Naive thymus-derived CD8-positive, alpha-beta T cell (primary cell): ENCODE results near the gene GPR55. TPM values are rescaled to one million over a fixed set of nuclear protein-coding genes. Genes with fewer than 3 reads are reported as not detected.

Experiments used
- ATAC-seq, 2 donors: fragments of 150-1000 bp; cut with Tn5 transposase in 1 of 2; sonication (Bioruptor Pico), chemical (Tn5 transposase) in 1 of 2; 1 replicate in 1 of 2; 2 replicates in 1 of 2; pipeline ENCODE4 v1.10.0; 2021; ENCODE audit warnings: mild to moderate bottlenecking in 2 of 2, moderate library complexity in 2 of 2
- POLR2A ChIA-PET: fragments of 350-600 bp; sonication (Branson Sonifier 250); formaldehyde crosslinking; loops from one replicate; lab custom pipeline; 2021; ENCODE audit warnings: antibody characterized with exemption; lab: Charles Lee
- DNase-seq, 10 donors: peaks; one replicate each; pipeline versions ENCODE4 v3.0.0 to v3.0.0-alpha.2; 2020 to 2022
- H3K27ac Mint-ChIP-seq, 10 donors: one replicate each; pipeline ENCODE4 v1.8.0; 2020 to 2022; ENCODE audit warnings: mild to moderate bottlenecking in 10 of 10, mixed read lengths in 10 of 10, moderate library complexity in 4 of 10, inconsistent platforms in 1 of 10
- H3K27me3 Mint-ChIP-seq, 5 donors: one replicate each; pipeline ENCODE4 v1.8.0; 2021 to 2022; ENCODE audit warnings: mixed read lengths in 5 of 5
- H3K36me3 Mint-ChIP-seq, 3 donors: one replicate each; pipeline ENCODE4 v1.8.0; 2020 to 2022; ENCODE audit warnings: mixed read lengths in 3 of 3, mild to moderate bottlenecking in 2 of 3, inconsistent platforms in 1 of 3
- H3K4me1 Mint-ChIP-seq, 4 donors: one replicate each; pipeline ENCODE4 v1.8.0; 2021 to 2022; ENCODE audit warnings: mixed read lengths in 4 of 4
- H3K4me3 Mint-ChIP-seq, 10 donors: one replicate each; pipeline ENCODE4 v1.8.0; 2020 to 2022; ENCODE audit warnings: mild to moderate bottlenecking in 10 of 10, mixed read lengths in 10 of 10, moderate library complexity in 6 of 10, inconsistent platforms in 1 of 10
- H3K9me3 Mint-ChIP-seq, 9 donors: one replicate each; pipeline ENCODE4 v1.8.0; 2020 to 2022; ENCODE audit warnings: mixed read lengths in 9 of 9, mild to moderate bottlenecking in 3 of 9, inconsistent platforms in 1 of 9, moderate library complexity in 1 of 9
- polyA plus RNA-seq, 3 donors: library from polyadenylated mRNA; unstranded; fragments of 300-500 nt; fragmentation: Illumina TruSeq; gene quantifications; one replicate each; pipeline ENCODE4 v1.2.3, GENCODE V29; 2021
- total RNA-seq, 8 experiments: library from RNA in 2 of 8; stranded (reverse) in 2 of 8; gene quantifications; one replicate each; pipeline ENCODE4 v1.2.3 and lab custom pipeline; 2021 to 2026

The GPR55 gene
- total and polyA plus RNA-seq, 5 experiments from 2014 or later, result 1.1 to 10.4 (median 3.2) TPM

DNA sequence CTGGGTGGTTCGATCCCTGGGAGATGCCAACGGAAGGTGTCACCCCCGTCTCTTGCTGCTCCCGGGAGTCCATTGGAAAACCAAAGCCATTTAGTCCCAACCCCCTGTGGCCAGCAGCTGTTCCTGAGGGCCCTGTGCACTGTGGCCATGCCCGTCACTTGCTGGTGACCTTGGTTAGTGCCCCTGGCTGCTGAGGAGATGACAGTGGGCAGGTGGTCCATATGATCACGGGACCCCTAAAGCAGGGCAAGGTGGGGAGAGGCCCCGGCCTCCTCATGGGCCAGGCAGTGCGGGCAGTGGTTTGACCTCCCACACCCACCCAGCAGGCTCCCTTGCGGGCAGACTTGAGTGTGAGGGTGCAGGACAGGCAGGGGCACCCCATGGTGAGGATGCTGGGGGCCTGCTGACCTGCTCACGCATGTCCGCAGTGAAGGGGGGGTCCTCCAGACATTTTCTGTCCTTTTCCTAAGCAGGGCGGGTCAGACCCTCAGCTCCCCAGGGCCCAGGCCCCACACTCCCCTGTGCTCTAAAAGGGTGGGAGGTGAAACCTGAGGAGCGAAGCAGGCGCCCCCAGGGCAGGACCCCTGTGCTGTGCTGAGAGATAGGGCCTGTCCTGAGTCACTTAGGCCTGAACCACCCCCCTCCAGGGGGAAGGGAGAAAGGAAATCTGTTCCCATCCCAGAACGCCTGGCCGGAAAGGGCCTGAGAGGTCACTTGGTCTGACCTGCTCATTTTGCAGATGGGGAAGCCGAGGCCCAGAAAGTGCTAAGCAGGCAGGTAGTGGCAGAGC lies 53.5 kb downstream of the GPR55 start:
- H3K9me3 Mint-ChIP-seq, result no peaks in the 10 kb centered on the region
- H3K27ac Mint-ChIP-seq, result peak overlapping the region in 2 of 10 donors; percentile 46 to 83
- peaks cover 27 to 79% (median 73%) of the 10 kb centered on the region in 4 donors for H3K4me1 Mint-ChIP-seq
- DNase-seq (peak in 1 of 10 donors; percentile 16), ATAC-seq (no peak)
- H3K4me3 Mint-ChIP-seq, result no peak overlapping the region
- peaks cover 0 to 1% (median 0%) of the 10 kb centered on the region in 5 donors for H3K27me3 Mint-ChIP-seq
- POLR2A ChIA-PET, result no interaction called here
- H3K36me3 Mint-ChIP-seq, result peaks cover 0 to 10% (median 0%) of the 10 kb centered on the region in 3 donors

DNA sequence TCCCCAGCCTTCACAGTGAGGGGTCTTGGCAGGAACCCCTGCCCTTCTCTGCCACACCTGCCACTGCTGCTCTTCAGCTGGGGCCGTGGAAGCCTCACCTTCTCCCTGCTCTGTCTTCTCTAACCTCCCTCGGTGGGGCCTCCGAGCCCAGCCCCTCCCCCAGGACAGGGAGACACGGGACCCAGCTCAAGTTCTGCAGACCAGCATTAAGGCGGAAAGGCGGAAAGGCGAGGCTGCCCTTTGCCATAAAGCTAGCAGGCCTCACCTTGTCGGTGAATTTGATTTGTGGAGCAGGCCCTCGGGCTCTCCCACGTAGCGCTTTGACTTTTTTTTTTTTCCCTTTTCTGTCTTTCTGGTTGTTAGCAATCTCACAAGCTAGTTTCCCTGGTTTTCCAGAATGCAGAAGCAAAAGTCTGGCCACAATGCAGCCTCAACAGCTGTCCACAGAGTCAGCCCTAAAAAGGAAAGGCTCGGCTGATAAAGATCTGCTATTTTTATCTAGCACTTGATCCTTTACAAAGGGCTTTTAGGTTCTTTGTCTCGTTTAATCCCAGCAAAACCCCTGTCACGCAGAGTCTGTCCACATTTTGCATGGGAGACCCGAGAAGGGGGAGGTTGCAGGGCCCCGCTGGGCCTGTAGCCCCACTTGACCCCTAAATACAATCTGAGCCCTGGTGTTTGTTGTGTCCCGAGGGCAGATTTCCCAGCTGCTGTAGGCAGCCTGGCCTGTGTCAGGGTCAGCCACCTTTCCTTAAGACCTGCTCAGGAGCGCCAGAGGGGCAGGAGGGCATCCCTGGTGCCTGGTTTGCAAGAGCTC lies 54.3 kb downstream of the GPR55 start:
- DNase-seq (no peak), ATAC-seq (no peak)
- Mint-ChIP-seq H3K4me1 (peaks cover 26 to 80% (median 76%) of the 10 kb centered on the region in 4 donors), H3K4me3 (peak overlapping the region in 2 of 10 donors; percentile 9 to 66), H3K9me3 (no peaks in the 10 kb centered on the region), H3K36me3 (peaks cover 0 to 5% (median 0%) of the 10 kb centered on the region in 3 donors), H3K27me3 (peaks cover 0 to 1% (median 0%) of the 10 kb centered on the region in 5 donors), H3K27ac (peak overlapping the region in 5 of 10 donors; percentile 48 to 83 (median 71))
- POLR2A ChIA-PET, result interaction anchor here (6.2 kb wide), 1 partner anchor 6 kb away, joined by 62 read pairs; no protein-coding TSS in a partner anchor

GRCh38 chr2:230869914-230870543 lies 55.0 kb downstream of the GPR55 start:
- POLR2A ChIA-PET, result interaction anchor here (6.2 kb wide), 1 partner anchor 7 kb away, joined by 62 read pairs; no protein-coding TSS in a partner anchor
- peaks cover 26 to 81% (median 80%) of the 10 kb centered on the region in 4 donors for H3K4me1 Mint-ChIP-seq
- peak overlapping the region in 8 of 10 donors; percentile 22 to 83 (median 59) for H3K27ac Mint-ChIP-seq
- peaks cover 0 to 1% (median 0%) of the 10 kb centered on the region in 5 donors for H3K27me3 Mint-ChIP-seq
- peaks cover 0 to 5% (median 0%) of the 10 kb centered on the region in 3 donors for H3K36me3 Mint-ChIP-seq
- peak overlapping the region in 4 of 10 donors; percentile 4 to 66 (median 12) for H3K4me3 Mint-ChIP-seq
- no peaks in the 10 kb centered on the region for H3K9me3 Mint-ChIP-seq
- peak in 1 of 10 donors; percentile 12 for DNase-seq
- no peak for ATAC-seq

GRCh38 chr2:230868947-230869913 lies 55.8 kb downstream of the GPR55 start:
- Mint-ChIP-seq H3K27ac (peak overlapping the region in 8 of 10 donors; percentile 31 to 83 (median 53)), H3K4me1 (peaks cover 30 to 84% (median 78%) of the 10 kb centered on the region in 4 donors)
- DNase-seq, result no peak

DNA sequence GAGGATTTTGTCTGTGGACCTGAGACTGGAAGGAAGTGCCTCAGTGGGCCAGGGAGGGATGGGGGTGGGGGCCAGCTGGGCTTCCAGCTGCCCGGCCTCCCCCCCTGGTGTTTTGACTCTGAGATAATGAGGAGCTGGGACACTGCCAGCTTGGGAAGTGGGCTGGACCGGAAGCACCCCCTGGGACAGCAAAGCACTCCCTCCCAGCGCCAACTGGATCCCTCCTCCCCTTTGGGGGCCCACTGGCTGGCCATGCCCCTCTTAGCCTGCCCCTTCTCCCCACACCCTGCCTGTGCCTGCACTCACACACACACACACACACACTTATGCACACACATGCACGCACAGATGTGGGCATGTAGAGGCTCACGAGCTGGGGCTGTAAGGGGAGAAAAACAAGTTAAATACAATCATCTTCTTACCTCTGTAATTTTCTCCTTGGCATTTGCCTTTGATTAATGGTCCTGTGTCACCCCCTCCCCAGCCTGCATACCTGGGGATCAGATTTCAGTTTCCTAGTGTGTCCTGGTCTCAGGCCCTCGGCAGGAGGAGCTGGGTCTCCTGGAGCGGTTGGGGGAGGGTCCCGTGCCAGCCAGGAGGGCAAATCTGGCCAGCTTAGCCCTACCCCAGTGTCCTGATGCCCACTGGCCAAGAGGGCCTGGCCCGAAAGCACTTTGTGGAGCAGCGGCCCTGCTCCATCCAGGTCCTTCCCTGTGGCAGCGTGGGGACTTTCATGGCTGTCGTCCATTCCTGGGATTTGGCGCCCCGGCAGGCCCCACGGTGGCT lies 56.7 kb downstream of the GPR55 start:
- ATAC-seq (no peak), DNase-seq (no peak)
- POLR2A ChIA-PET, result interaction anchor here (0.5 to 6.2 kb wide), 3 partner anchors 9 to 25 kb away, joined by 3 to 62 read pairs (median 4); no protein-coding TSS in a partner anchor
- Mint-ChIP-seq H3K9me3 (no peaks in the 10 kb centered on the region), H3K27ac (peak overlapping the region in 6 of 10 donors; percentile 31 to 78 (median 60)), H3K4me3 (peak overlapping the region in 5 of 10 donors; percentile 14 to 59 (median 41)), H3K36me3 (no peaks in the 10 kb centered on the region), H3K27me3 (peaks cover 0 to 4% (median 0%) of the 10 kb centered on the region in 5 donors), H3K4me1 (peaks cover 29 to 90% (median 77%) of the 10 kb centered on the region in 4 donors)

More at GRCh38 chr2:230868947-230869913, 55.8 kb downstream of the GPR55 start:
- Mint-ChIP-seq H3K4me3 (peak overlapping the region in 4 of 10 donors; percentile 15 to 59 (median 46)), H3K36me3 (peaks cover 0 to 2% (median 0%) of the 10 kb centered on the region in 3 donors), H3K27me3 (peaks cover 0 to 4% (median 0%) of the 10 kb centered on the region in 5 donors), H3K9me3 (no peaks in the 10 kb centered on the region)
- POLR2A ChIA-PET, result interaction anchor here (6.2 kb wide), 1 partner anchor 8 kb away, joined by 62 read pairs; no protein-coding TSS in a partner anchor
- no peak for ATAC-seq

DNA sequence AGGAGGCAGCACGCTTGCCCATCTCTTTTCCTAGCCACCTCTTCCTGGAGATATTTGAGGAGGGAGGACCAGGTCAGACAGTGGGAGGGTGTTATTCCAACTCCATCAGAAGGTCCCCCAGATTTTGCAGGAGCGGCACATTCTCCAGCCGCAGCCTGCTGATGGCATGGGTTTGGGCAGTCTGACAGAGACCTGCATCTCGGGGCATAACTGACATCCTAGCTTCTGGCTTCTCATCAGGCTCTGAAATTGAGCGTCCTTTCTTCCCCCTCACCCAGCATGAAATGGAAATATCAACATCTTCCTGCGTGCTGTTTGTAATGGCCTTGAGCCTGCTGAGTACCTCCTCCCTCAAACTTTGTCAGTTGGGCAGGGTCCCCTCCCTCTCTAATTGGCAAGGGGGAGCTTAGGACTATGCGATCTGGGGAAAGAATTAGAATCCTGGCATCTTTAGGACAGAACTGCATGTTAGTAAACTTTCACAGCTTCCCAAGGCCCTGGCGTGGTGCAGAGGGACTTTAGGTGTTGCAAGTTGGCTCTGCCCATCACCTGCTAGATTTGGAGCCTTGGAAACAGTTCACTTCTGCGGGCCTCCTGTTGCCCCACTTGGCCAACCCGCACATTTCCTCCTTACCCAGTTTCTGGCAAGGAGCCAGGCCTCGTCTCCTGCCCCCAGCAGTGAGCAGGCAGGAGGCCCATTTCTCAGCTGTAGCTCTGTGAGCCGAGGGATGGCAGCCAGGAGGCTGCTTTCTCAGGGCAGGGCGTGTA lies 58.1 kb downstream of the GPR55 start:
- H3K4me3 Mint-ChIP-seq, result peak overlapping the region; percentile 75 to 95 (median 88)
- POLR2A ChIA-PET, result interaction anchor here (0.7 to 6.2 kb wide), 7 partner anchors 10 to 108 kb away, joined by 3 to 62 read pairs (median 4); no protein-coding TSS in a partner anchor
- peaks cover 0 to 4% (median 0%) of the 10 kb centered on the region in 5 donors for H3K27me3 Mint-ChIP-seq
- H3K9me3 Mint-ChIP-seq, result no peaks in the 10 kb centered on the region
- peak; percentile 62 to 91 (median 76) for DNase-seq
- H3K4me1 Mint-ChIP-seq, result peaks cover 27 to 79% (median 70%) of the 10 kb centered on the region in 4 donors
- peak overlapping the region in 9 of 10 donors; percentile 79 to 93 (median 90) for H3K27ac Mint-ChIP-seq
- no peaks in the 10 kb centered on the region for H3K36me3 Mint-ChIP-seq
- ATAC-seq, result peak; percentile 59 to 61

DNA sequence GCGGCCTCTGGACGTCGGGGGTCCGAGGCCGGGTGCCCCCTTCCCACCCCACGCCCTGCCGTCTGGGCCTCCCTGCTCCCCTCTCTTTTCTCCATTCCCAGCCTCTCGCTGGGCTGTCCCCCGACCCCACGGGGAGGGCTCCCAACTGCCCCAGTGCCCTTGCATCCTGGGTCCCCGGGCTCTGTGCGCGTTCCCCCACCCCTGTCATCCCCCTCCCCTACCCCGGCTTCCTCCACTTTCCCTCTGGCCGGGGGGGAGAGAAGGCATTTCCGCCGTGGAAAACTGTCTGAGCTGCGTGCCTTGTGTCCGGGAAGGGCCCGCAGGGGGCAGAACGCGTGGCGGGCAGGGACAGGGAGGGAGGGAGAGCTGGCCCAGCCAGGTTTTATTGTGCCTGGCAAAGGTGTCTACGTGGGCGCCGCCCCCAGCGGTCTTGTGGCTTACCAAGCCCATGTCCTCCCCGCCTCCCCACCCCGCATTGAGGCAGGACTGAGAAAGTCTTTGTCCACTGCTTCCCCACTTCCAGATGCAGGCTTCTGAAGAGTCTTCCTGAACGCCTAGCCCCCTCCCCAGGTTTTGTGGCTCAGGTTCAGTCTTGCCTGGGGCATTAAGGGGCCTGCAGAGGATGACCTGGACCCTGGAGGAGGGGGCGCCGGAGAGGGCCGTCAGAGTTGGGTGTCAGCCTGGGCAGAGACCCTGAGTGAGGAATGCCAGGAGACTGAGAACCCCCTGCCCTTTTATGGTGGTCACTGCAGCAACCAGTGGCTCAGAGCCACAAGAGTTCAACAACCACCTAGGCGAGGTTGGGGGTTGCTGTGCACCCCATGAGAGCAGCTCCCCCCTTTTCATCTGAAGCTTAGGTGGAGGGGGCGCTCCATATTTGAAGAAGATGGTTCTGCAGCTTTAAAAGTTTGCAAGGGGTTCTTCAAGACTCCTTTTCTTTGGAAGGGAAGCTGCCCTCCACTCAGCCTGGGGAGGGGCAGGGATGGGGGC lies 59.0 kb downstream of the GPR55 start:
- no peaks in the 10 kb centered on the region for H3K36me3 Mint-ChIP-seq
- no peaks in the 10 kb centered on the region for H3K9me3 Mint-ChIP-seq

GRCh38 chr2:230865307-230865765 lies 59.7 kb downstream of the GPR55 start:
- peaks cover 0 to 7% (median 0%) of the 10 kb centered on the region in 5 donors for H3K27me3 Mint-ChIP-seq
- DNase-seq (no peak), ATAC-seq (no peak)
- no peaks in the 10 kb centered on the region for H3K9me3 Mint-ChIP-seq
- peak overlapping the region in 6 of 10 donors; percentile 81 to 90 (median 88) for H3K27ac Mint-ChIP-seq
- H3K4me1 Mint-ChIP-seq, result peaks cover 32 to 79% (median 72%) of the 10 kb centered on the region in 4 donors
- H3K36me3 Mint-ChIP-seq, result no peaks in the 10 kb centered on the region
- POLR2A ChIA-PET, result interaction anchor here (0.9 to 6.2 kb wide), 5 partner anchors 12 to 122 kb away, joined by 3 to 62 read pairs (median 4); no protein-coding TSS in a partner anchor
- H3K4me3 Mint-ChIP-seq, result peak overlapping the region; percentile 77 to 95 (median 88)

More for the DNA sequence above, 59.0 kb downstream of the GPR55 start:
- H3K27me3 Mint-ChIP-seq, result peaks cover 0 to 7% (median 0%) of the 10 kb centered on the region in 5 donors
- peak overlapping the region; percentile 77 to 95 (median 88) for H3K4me3 Mint-ChIP-seq
- peak in 1 of 2 donors; percentile 18 for ATAC-seq
- DNase-seq, result peak in 4 of 10 donors; percentile 26 to 41 (median 38)
- peak overlapping the region; percentile 25 to 93 (median 90) for H3K27ac Mint-ChIP-seq
- POLR2A ChIA-PET, result interaction anchor here (1.3 to 6.2 kb wide), 5 partner anchors 11 to 122 kb away, joined by 3 to 62 read pairs (median 5); no protein-coding TSS in a partner anchor
- peaks cover 34 to 85% (median 76%) of the 10 kb centered on the region in 4 donors for H3K4me1 Mint-ChIP-seq
